ENCODE data around the gene BBS9. TPM values are rescaled to one million over a fixed set of nuclear protein-coding genes. Genes with fewer than 3 reads are reported as not detected.

BBS9 gene
- total and polyA plus RNA-seq, 7 donors = 2.4 to 36.6 (median 30.5) TPM

DNA sequence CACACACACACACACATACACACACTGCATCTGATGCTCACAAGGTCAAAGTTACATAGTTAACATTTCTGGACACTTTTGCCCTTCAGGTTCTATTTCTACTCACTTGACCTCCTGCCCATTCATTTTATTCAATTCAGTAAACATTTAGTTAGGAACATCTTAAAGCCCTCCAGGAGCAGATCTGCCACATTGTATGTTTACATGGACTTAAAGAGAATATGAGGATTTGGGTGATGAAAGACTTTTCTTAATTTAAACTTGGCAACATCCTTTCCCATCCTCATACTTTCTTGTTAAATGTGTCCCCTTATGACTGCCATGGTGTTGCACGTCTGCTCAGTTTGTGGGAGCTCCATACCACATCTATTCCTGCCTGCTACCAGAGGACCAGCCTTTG is 453.2 kb downstream of the BBS9 start:
- H3K9me3 ChIP-seq = no peaks in the 10 kb centered on the region
- no peaks in the 10 kb centered on the region for H3K27me3 ChIP-seq
- intact Hi-C loops (cut with DNase I) = no loop called here
- 95 to 97% methylated on average over 1 of the region's 1 CpG for WGBS, 2 donors
- peaks cover 0 to 15% (median 2%) of the 10 kb centered on the region in 4 donors for H3K4me1 ChIP-seq
- H3K36me3 ChIP-seq = no peaks in the 10 kb centered on the region
- H3K4me3 ChIP-seq = no peak overlapping the region
- no peak overlapping the region for H3K27ac ChIP-seq
- DNase-seq = no peak
- TF ChIP-seq POLR2A (IDR thresholded peaks at IDR 0.05) = no peak
- no peak for TF ChIP-seq POLR2AphosphoS5 (IDR thresholded peaks at IDR 0.05)
- TF ChIP-seq, protein P1, sequence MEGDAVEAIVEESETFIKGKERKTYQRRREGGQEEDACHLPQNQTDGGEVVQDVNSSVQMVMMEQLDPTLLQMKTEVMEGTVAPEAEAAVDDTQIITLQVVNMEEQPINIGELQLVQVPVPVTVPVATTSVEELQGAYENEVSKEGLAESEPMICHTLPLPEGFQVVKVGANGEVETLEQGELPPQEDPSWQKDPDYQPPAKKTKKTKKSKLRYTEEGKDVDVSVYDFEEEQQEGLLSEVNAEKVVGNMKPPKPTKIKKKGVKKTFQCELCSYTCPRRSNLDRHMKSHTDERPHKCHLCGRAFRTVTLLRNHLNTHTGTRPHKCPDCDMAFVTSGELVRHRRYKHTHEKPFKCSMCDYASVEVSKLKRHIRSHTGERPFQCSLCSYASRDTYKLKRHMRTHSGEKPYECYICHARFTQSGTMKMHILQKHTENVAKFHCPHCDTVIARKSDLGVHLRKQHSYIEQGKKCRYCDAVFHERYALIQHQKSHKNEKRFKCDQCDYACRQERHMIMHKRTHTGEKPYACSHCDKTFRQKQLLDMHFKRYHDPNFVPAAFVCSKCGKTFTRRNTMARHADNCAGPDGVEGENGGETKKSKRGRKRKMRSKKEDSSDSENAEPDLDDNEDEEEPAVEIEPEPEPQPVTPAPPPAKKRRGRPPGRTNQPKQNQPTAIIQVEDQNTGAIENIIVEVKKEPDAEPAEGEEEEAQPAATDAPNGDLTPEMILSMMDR (IDR thresholded peaks at IDR 0.05) = no peak
- no peak for TF ChIP-seq EP300 (IDR thresholded peaks at IDR 0.05)

DNA sequence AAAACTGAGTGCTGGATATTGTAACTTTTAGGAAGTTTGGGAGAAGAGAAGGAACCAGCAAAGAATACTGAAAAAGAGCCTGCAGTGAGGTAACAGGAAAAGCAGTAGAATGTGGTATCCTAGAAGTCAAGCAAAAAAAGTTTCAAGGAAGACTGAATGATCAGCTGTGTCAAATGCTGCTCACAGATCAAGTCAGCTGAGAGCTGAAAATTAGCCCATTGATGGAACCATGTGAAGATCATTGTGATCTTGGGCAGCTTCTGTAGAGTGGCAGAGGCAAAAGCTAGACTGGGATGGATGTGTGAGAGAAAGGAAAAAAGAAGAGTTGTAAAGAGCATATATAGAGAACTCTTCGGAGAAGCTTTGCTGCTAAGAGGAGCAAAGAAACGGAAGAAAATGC is 460.5 kb downstream of the BBS9 start:
- WGBS, 2 donors = 96% methylated on average over 2 of the region's 2 CpGs
- TF ChIP-seq POLR2AphosphoS5 (IDR thresholded peaks at IDR 0.05) = no peak
- TF ChIP-seq, protein P1 (IDR thresholded peaks at IDR 0.05) = no peak
- TF ChIP-seq POLR2A (IDR thresholded peaks at IDR 0.05) = no peak
- no peak for TF ChIP-seq EP300 (IDR thresholded peaks at IDR 0.05)

DNA sequence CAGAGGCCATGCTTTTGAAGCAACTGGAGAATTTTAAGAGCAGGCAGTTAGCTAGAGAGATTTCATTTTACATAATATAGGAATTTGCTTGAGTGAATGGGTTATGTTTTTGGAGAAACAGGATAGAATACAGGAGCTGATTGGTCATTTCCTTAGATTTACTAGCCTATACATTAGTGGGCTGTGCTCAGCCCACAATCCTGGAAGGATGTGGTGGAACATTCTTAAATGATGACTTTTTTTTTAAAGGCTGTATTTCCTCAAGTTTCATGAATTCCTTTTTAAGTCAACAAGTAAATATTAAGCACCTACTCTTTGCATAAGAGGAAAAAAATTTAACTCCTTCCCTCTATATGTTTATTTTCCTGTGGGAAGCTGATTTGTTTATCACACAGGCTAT is 461.6 kb downstream of the BBS9 start:
- TF ChIP-seq POLR2AphosphoS5 (IDR thresholded peaks at IDR 0.05) (no peak), EP300 (IDR thresholded peaks at IDR 0.05) (no peak), POLR2A (IDR thresholded peaks at IDR 0.05) (no peak)
- TF ChIP-seq, protein P1 (IDR thresholded peaks at IDR 0.05) = no peak
- no peak for DNase-seq
- Histone ChIP-seq H3K4me3 (no peak overlapping the region), H3K27me3 (no peaks in the 10 kb centered on the region), H3K9me3 (no peaks in the 10 kb centered on the region), H3K36me3 (no peaks in the 10 kb centered on the region), H3K4me1 (peaks cover 0 to 36% (median 20%) of the 10 kb centered on the region in 4 donors), H3K27ac (no peak overlapping the region)
- intact Hi-C loops (cut with DNase I) = no loop called here

More for the DNA sequence above, 460.5 kb downstream of the BBS9 start:
- H3K4me1 ChIP-seq = peaks cover 0 to 36% (median 20%) of the 10 kb centered on the region in 4 donors
- H3K4me3 ChIP-seq = no peak overlapping the region
- no peaks in the 10 kb centered on the region for H3K9me3 ChIP-seq
- no peaks in the 10 kb centered on the region for H3K36me3 ChIP-seq
- intact Hi-C loops (cut with DNase I) = no loop called here
- no peak overlapping the region for H3K27ac ChIP-seq
- no peaks in the 10 kb centered on the region for H3K27me3 ChIP-seq
- DNase-seq = no peak

DNA sequence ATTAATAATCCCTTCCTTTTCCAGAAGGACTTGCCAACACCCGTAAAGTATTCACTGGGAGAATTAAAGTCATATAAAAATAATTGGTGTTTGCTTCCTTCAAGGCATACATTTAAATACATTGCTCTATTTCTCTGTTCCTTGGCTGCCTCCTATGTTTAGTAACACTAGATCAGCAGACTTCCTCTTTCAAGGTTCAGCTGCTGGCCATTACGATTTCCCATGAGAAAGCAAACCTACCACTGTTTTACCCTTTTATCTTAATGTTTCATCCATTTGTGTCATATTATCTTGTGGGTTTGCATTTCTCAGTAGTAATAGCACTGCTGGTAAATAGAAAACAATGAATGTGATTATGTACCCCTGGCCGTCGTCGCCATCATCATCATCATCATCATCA is 462.1 kb downstream of the BBS9 start:
- no peaks in the 10 kb centered on the region for H3K27me3 ChIP-seq
- DNase-seq = no peak
- H3K4me3 ChIP-seq = no peak overlapping the region
- 64 to 77% methylated on average over 5 of the region's 5 CpGs for WGBS, 2 donors
- H3K36me3 ChIP-seq = no peaks in the 10 kb centered on the region
- TF ChIP-seq, protein P1 (IDR thresholded peaks at IDR 0.05) = no peak
- TF ChIP-seq POLR2A (IDR thresholded peaks at IDR 0.05) = no peak
- TF ChIP-seq POLR2AphosphoS5 (IDR thresholded peaks at IDR 0.05) = no peak
- no peak for TF ChIP-seq EP300 (IDR thresholded peaks at IDR 0.05)
- no peaks in the 10 kb centered on the region for H3K9me3 ChIP-seq
- H3K4me1 ChIP-seq = peaks cover 0 to 37% (median 20%) of the 10 kb centered on the region in 4 donors
- no peak overlapping the region for H3K27ac ChIP-seq
- intact Hi-C loops (cut with DNase I) = no loop called here

DNA sequence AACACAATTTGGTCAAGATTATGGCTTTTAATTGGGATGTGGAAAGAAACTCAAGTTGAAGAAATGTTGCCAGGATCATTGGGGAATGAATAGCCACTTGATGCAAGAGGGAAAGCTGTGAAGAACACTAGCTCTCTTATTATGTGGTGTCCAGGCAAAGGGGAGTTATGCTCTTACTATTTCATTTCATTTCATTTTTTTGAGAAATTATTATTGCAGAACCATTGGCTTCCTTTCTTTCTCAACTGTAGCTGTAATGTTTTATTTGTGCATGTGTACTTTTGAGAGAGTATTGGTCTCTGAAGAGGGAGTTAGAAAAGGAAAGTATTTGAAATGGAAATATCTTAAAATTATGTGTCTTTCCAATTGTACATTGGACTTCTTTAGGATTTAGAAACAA is 463.4 kb downstream of the BBS9 start:
- no peak for DNase-seq
- H3K36me3 ChIP-seq = no peaks in the 10 kb centered on the region
- intact Hi-C loops (cut with DNase I) = no loop called here
- no peak overlapping the region for H3K27ac ChIP-seq
- peaks cover 0 to 34% (median 17%) of the 10 kb centered on the region in 4 donors for H3K4me1 ChIP-seq
- no peak overlapping the region for H3K4me3 ChIP-seq
- TF ChIP-seq POLR2A (IDR thresholded peaks at IDR 0.05) = no peak
- TF ChIP-seq, protein P1 (IDR thresholded peaks at IDR 0.05) = no peak
- TF ChIP-seq EP300 (IDR thresholded peaks at IDR 0.05) = no peak
- no peaks in the 10 kb centered on the region for H3K27me3 ChIP-seq
- H3K9me3 ChIP-seq = no peaks in the 10 kb centered on the region
